Stimulated activated CD4-positive, alpha-beta T cell treated with anti-CD3 and anti-CD28 coated beads, Interleukin-4, amount 100 ng/mL, for 48 hours (primary cell): ENCODE results near the gene CACNA2D3.

ENCODE experiments used
- DNase-seq, 2 donors: peaks; one replicate each; pipeline ENCODE4 v3.0.0-alpha.2; 2020; ENCODE audit warnings: low read depth in 2 of 2

CACNA2D3 gene

GRCh38 chr3:54374214-54374852 is 252.0 kb downstream of the CACNA2D3 start:
- DNase-seq, result no peak

- DNase-seq, result no peak
These were observed 253.9 kb downstream of the CACNA2D3 start for GRCh38 chr3:54376142-54376807.

- no peak for DNase-seq
These were observed 254.7 kb downstream of the CACNA2D3 start for GRCh38 chr3:54376939-54377578.

- no peak for DNase-seq
These were observed 255.8 kb downstream of the CACNA2D3 start for GRCh38 chr3:54378184-54378583.

GRCh38 chr3:54384279-54384678 is 261.9 kb downstream of the CACNA2D3 start:
- DNase-seq, result no peak

- DNase-seq, result no peak
These were observed 268.2 kb downstream of the CACNA2D3 start for GRCh38 chr3:54390582-54390981.

GRCh38 chr3:54393150-54393549 is 270.8 kb downstream of the CACNA2D3 start:
- no peak for DNase-seq

- DNase-seq, result no peak
These were observed 286.0 kb downstream of the CACNA2D3 start for GRCh38 chr3:54408328-54408727.

- DNase-seq, result no peak
These were observed 299.6 kb downstream of the CACNA2D3 start for GRCh38 chr3:54421943-54422342.

GRCh38 chr3:54424292-54424691 is 301.9 kb downstream of the CACNA2D3 start:
- DNase-seq, result no peak

GRCh38 chr3:54426381-54426780 is 304.0 kb downstream of the CACNA2D3 start:
- no peak for DNase-seq

GRCh38 chr3:54427501-54427900 is 305.1 kb downstream of the CACNA2D3 start:
- no peak for DNase-seq

GRCh38 chr3:54427941-54428871 is 305.9 kb downstream of the CACNA2D3 start:
- DNase-seq, result peak; percentile 14 to 15

- DNase-seq, result no peak
These were observed 310.6 kb downstream of the CACNA2D3 start for GRCh38 chr3:54432975-54433374.

- DNase-seq, result no peak
These were observed 311.5 kb downstream of the CACNA2D3 start for GRCh38 chr3:54433846-54434245.

- DNase-seq, result no peak
These were observed 312.4 kb downstream of the CACNA2D3 start for GRCh38 chr3:54434756-54435155.

GRCh38 chr3:54437271-54437670 is 314.9 kb downstream of the CACNA2D3 start:
- no peak for DNase-seq

- no peak for DNase-seq
These were observed 321.3 kb downstream of the CACNA2D3 start for GRCh38 chr3:54443561-54444161.

- DNase-seq, result no peak
These were observed 323.3 kb downstream of the CACNA2D3 start for GRCh38 chr3:54445630-54446029.

- no peak for DNase-seq
These were observed 325.1 kb downstream of the CACNA2D3 start for GRCh38 chr3:54447427-54447826.

GRCh38 chr3:54454806-54455205 is 332.5 kb downstream of the CACNA2D3 start:
- DNase-seq, result no peak

GRCh38 chr3:54458357-54458756 is 336.0 kb downstream of the CACNA2D3 start:
- no peak for DNase-seq
